Neural cell (in vitro differentiated cells): ENCODE data around the gene LPIN3.

Experiments
- EP300 ChIP-seq: fragments of 450-650 bp; conservative IDR thresholded peaks from 2 replicates; pipeline ENCODE4 v1.6.1; 2014; ENCODE audit warnings: antibody characterized with exemption, mild to moderate bottlenecking, moderate library complexity; ENCODE audit not compliant: poor library complexity, severe bottlenecking
- EZH2 ChIP-seq: fragments of 200-600, 300-800 bp; shearing (Covaris generic), sonication (generic); IDR thresholded peaks from 2 replicates; pipeline ENCODE4 v1.6.1; 2014; ENCODE audit warnings: antibody characterized with exemption, low read length, borderline replicate concordance, mild to moderate bottlenecking; ENCODE audit not compliant: insufficient read depth, poor library complexity, severe bottlenecking
- MXI1 ChIP-seq: fragments of 450-650 bp; conservative IDR thresholded peaks from 2 replicates; pipeline ENCODE4 v1.6.1; 2014; ENCODE audit warnings: antibody characterized with exemption, mild to moderate bottlenecking; ENCODE audit not compliant: poor library complexity, severe bottlenecking
- POLR2AphosphoS5 ChIP-seq: IDR thresholded peaks from 2 replicates; pipeline ENCODE4 v1.6.1; 2012
- RAD21 ChIP-seq: fragments of 450-650 bp; conservative IDR thresholded peaks from 2 replicates; pipeline ENCODE4 v1.6.1; 2014; ENCODE audit warnings: antibody characterized with exemption, mild to moderate bottlenecking, moderate library complexity
- SMC3 ChIP-seq: fragments of 450-650 bp; conservative IDR thresholded peaks from 2 replicates; pipeline ENCODE4 v1.6.1; 2014; ENCODE audit warnings: antibody characterized with exemption, mild to moderate bottlenecking, moderate library complexity; ENCODE audit not compliant: poor library complexity
- TAF1 ChIP-seq: IDR thresholded peaks from 2 replicates; pipeline ENCODE4 v1.6.1; 2012; ENCODE audit warnings: low read depth
- TF ChIP-seq, protein P1 (sequence below): fragments of 450-650 bp; IDR thresholded peaks from 2 replicates; pipeline ENCODE4 v1.5.1; 2014; ENCODE audit warnings: antibody characterized with exemption, mild to moderate bottlenecking, moderate library complexity; ENCODE audit not compliant: poor library complexity, severe bottlenecking
- TF ChIP-seq, protein P2 (sequence below): IDR thresholded peaks from 2 replicates; pipeline ENCODE4 v1.6.1; 2012; ENCODE audit warnings: borderline replicate concordance

DNA sequence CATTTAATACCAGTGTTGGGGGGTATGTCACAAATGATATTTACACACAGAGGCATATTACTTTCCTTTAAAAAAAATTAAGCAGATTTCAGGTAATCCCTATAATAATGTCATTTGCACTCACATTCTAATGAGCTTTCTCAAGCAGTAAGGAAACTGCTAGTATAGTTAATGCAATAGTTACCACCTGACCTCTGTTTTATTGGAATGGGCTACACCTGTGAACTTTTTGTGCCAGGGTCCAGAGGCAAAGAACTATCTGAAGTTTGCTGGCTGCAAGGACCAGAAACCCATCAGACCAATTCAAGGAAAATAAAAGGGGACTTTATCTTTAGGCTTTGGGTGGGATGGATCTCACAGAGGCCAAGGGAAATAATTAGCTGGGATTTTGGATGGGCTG lies 20.2 kb upstream of the LPIN3 start:
- no peak for TF ChIP-seq POLR2AphosphoS5
- TF ChIP-seq, protein P1, sequence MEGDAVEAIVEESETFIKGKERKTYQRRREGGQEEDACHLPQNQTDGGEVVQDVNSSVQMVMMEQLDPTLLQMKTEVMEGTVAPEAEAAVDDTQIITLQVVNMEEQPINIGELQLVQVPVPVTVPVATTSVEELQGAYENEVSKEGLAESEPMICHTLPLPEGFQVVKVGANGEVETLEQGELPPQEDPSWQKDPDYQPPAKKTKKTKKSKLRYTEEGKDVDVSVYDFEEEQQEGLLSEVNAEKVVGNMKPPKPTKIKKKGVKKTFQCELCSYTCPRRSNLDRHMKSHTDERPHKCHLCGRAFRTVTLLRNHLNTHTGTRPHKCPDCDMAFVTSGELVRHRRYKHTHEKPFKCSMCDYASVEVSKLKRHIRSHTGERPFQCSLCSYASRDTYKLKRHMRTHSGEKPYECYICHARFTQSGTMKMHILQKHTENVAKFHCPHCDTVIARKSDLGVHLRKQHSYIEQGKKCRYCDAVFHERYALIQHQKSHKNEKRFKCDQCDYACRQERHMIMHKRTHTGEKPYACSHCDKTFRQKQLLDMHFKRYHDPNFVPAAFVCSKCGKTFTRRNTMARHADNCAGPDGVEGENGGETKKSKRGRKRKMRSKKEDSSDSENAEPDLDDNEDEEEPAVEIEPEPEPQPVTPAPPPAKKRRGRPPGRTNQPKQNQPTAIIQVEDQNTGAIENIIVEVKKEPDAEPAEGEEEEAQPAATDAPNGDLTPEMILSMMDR: no peak
- TF ChIP-seq MXI1: no peak
- TF ChIP-seq RAD21: no peak
- no peak for TF ChIP-seq TAF1
- no peak for TF ChIP-seq EP300
- no peak for TF ChIP-seq EZH2
- TF ChIP-seq SMC3: no peak
- TF ChIP-seq, protein P2, sequence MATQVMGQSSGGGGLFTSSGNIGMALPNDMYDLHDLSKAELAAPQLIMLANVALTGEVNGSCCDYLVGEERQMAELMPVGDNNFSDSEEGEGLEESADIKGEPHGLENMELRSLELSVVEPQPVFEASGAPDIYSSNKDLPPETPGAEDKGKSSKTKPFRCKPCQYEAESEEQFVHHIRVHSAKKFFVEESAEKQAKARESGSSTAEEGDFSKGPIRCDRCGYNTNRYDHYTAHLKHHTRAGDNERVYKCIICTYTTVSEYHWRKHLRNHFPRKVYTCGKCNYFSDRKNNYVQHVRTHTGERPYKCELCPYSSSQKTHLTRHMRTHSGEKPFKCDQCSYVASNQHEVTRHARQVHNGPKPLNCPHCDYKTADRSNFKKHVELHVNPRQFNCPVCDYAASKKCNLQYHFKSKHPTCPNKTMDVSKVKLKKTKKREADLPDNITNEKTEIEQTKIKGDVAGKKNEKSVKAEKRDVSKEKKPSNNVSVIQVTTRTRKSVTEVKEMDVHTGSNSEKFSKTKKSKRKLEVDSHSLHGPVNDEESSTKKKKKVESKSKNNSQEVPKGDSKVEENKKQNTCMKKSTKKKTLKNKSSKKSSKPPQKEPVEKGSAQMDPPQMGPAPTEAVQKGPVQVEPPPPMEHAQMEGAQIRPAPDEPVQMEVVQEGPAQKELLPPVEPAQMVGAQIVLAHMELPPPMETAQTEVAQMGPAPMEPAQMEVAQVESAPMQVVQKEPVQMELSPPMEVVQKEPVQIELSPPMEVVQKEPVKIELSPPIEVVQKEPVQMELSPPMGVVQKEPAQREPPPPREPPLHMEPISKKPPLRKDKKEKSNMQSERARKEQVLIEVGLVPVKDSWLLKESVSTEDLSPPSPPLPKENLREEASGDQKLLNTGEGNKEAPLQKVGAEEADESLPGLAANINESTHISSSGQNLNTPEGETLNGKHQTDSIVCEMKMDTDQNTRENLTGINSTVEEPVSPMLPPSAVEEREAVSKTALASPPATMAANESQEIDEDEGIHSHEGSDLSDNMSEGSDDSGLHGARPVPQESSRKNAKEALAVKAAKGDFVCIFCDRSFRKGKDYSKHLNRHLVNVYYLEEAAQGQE: no peak
